Right renal cortex interstitium (tissue), 3 donors: ENCODE data around the gene ATP2C2. TPM values are rescaled to one million over a fixed set of nuclear protein-coding genes. Genes with fewer than 3 reads are reported as not detected.
"Not testable (repeated sequence)": the region's sequence is repeated elsewhere in the genome, so short reads cannot be mapped to it uniquely, and the experiment has no call there.

Experiments
- DNase-seq, 3 donors: peaks; one replicate each; pipeline ENCODE4 v3.0.0-alpha.2; 2013; ENCODE audit warnings: low read depth in 3 of 3, low spot score in 2 of 3
- polyA plus RNA-seq, 3 donors: library from polyadenylated mRNA; unstranded; fragments of 120-200 nt; gene quantifications; one replicate each; pipeline ENCODE4 v1.2.1, GENCODE V29; 2013; ENCODE audit not compliant: insufficient read length in 3 of 3

Gene ATP2C2
- polyA plus RNA-seq, 3 donors = 0.32 to 0.96 (median 0.75) TPM

- DNase-seq = no peak
Observed at GRCh38 chr16:84414789-84415326, 46.5 kb downstream of the ATP2C2 start.

GRCh38 chr16:84416407-84417321 is 48.3 kb downstream of the ATP2C2 start:
- DNase-seq = no peak

- DNase-seq = no peak
Observed at GRCh38 chr16:84418056-84418849, 49.9 kb downstream of the ATP2C2 start.

GRCh38 chr16:84419730-84420129 is 51.4 kb downstream of the ATP2C2 start:
- DNase-seq = no peak

GRCh38 chr16:84420556-84420955 is 52.2 kb downstream of the ATP2C2 start:
- not testable (repeated sequence) for DNase-seq

GRCh38 chr16:84421081-84421937 is 53.0 kb downstream of the ATP2C2 start:
- no peak for DNase-seq

- DNase-seq = no peak
Observed at GRCh38 chr16:84421938-84422220, 53.5 kb downstream of the ATP2C2 start.

GRCh38 chr16:84423416-84423837 is 55.1 kb downstream of the ATP2C2 start:
- no peak for DNase-seq

GRCh38 chr16:84425696-84426095 is 57.4 kb downstream of the ATP2C2 start:
- DNase-seq = no peak

GRCh38 chr16:84426804-84427203 is 58.5 kb downstream of the ATP2C2 start:
- no peak for DNase-seq

GRCh38 chr16:84427553-84427952 is 59.2 kb downstream of the ATP2C2 start:
- no peak for DNase-seq

GRCh38 chr16:84430860-84431259 is 62.5 kb downstream of the ATP2C2 start:
- no peak for DNase-seq

- no peak for DNase-seq
Observed at GRCh38 chr16:84434800-84435199, 66.5 kb downstream of the ATP2C2 start.

- DNase-seq = no peak
Observed at GRCh38 chr16:84436196-84436595, 67.9 kb downstream of the ATP2C2 start.

GRCh38 chr16:84438971-84439696 is 70.8 kb downstream of the ATP2C2 start:
- no peak for DNase-seq

- DNase-seq = no peak
Observed at GRCh38 chr16:84442416-84443145, 74.2 kb downstream of the ATP2C2 start.

GRCh38 chr16:84443166-84443802 is 74.9 kb downstream of the ATP2C2 start:
- DNase-seq = peak in 1 of 3 donors; percentile 24

- no peak for DNase-seq
Observed at GRCh38 chr16:84444476-84444875, 76.1 kb downstream of the ATP2C2 start.

- no peak for DNase-seq
Observed at GRCh38 chr16:84446084-84446483, 77.7 kb downstream of the ATP2C2 start.
